Measurements from ENCODE around the gene PFN1. TPM values are rescaled to one million over a fixed set of nuclear protein-coding genes. Genes with fewer than 3 reads are reported as not detected.

Gene PFN1
- total RNA-seq, 1 donor from 2014 or later: 811 TPM

- DNase-seq (ENCODE audit: extremely low spot score in 2 of 2): peak in 1 of 2 donors; percentile 99
- TF ChIP-seq CTCF (IDR thresholded peaks at IDR 0.05) (no peak), POLR2A (IDR thresholded peaks at IDR 0.05) (peak in 1 of 2 donors; percentile 71), POLR2AphosphoS5 (IDR thresholded peaks at IDR 0.05; ENCODE audit: insufficient read depth in 1 of 2, low read depth in 1 of 2) (peak; percentile 89 to 98)
- H3K9me3 ChIP-seq: no peaks in the 10 kb centered on the region
- intact Hi-C loops (cut with DNase I): no loop called here
- peaks cover 44% of the 10 kb centered on the region for H3K4me1 ChIP-seq
- peak within 1 kb of the TSS; percentile 96 for H3K27ac ChIP-seq
- H3K36me3 ChIP-seq: peaks cover 0 to 14% of the 10 kb centered on the region in 2 donors
- no peaks in the 10 kb centered on the region for H3K27me3 ChIP-seq
- peak within 1 kb of the TSS; percentile 68 to 83 for H3K4me3 ChIP-seq
Observed at GRCh38 chr17:4967539-4968485, 19.5 kb upstream of the PFN1 start, which contains the start of gene SPAG7. Gene SPAG7, minus strand, starts transcription at chr17:4967817. Its CDS starts 13 bp downstream, at chr17:4967804.

- H3K36me3 ChIP-seq: peaks cover 0 to 6% of the 10 kb centered on the region in 2 donors
- no peaks in the 10 kb centered on the region for H3K27me3 ChIP-seq
- intact Hi-C loops (cut with DNase I): no loop called here
- H3K9me3 ChIP-seq: no peaks in the 10 kb centered on the region
- peak overlapping the region; percentile 96 for H3K27ac ChIP-seq
- H3K4me1 ChIP-seq: peaks cover 44% of the 10 kb centered on the region
- TF ChIP-seq CTCF (IDR thresholded peaks at IDR 0.05) (no peak), POLR2A (IDR thresholded peaks at IDR 0.05) (peak in 1 of 2 donors; percentile 40)
- DNase-seq (ENCODE audit: extremely low spot score in 2 of 2): peak; percentile 100
- peak overlapping the region; percentile 68 to 83 for H3K4me3 ChIP-seq
Observed at GRCh38 chr17:4966844-4967538, 18.7 kb upstream of the PFN1 start.

- Histone ChIP-seq H3K27ac (peak overlapping the region; percentile 96), H3K9me3 (no peaks in the 10 kb centered on the region), H3K27me3 (no peaks in the 10 kb centered on the region), H3K4me3 (no peak overlapping the region), H3K4me1 (peaks cover 44% of the 10 kb centered on the region), H3K36me3 (peaks cover 0 to 6% of the 10 kb centered on the region in 2 donors)
- no peak for DNase-seq (ENCODE audit: extremely low spot score in 2 of 2)
- intact Hi-C loops (cut with DNase I): no loop called here
- TF ChIP-seq CTCF (IDR thresholded peaks at IDR 0.05) (no peak), POLR2A (IDR thresholded peaks at IDR 0.05) (no peak), POLR2AphosphoS5 (IDR thresholded peaks at IDR 0.05; ENCODE audit: insufficient read depth in 1 of 2, low read depth in 1 of 2) (no peak)
Observed at GRCh38 chr17:4965311-4965986, 17.1 kb upstream of the PFN1 start.

DNA sequence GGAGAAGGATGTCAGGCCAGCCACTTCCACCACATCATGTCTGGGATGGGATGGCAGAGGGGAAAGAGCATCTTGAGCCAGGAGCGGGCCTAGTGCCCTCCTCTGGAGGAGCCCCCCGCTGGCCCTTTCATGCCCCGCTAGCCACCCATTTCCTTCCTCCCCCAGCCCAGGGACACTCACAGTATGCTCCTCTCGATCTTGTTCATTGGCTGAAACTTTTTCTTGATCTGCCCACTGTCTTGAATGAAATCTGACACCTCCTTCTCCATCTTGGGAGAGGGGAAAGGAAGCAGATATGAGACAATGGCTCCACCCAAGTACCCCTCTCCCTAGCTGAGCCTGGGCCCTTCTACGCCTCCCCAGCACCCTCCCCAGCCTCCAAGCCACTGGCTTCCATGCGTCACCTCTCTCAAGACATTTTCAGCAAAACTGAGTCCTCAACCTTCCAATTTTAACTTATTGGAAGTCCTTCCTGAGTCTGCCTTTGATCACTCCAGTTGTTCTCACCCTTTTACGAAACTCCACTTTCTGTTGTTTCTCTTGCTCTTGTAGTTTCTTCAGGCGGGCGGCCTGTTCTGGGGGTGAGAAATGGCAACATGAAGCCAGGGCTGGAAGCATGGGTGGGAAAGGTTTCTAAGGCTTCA, 12.1 kb upstream of the PFN1 start:
- no peak overlapping the region for H3K4me3 ChIP-seq
- H3K4me1 ChIP-seq: peaks cover 7% of the 10 kb centered on the region
- DNase-seq (ENCODE audit: extremely low spot score in 2 of 2): no peak
- H3K27me3 ChIP-seq: no peaks in the 10 kb centered on the region
- no peak overlapping the region for H3K27ac ChIP-seq
- TF ChIP-seq CTCF (IDR thresholded peaks at IDR 0.05) (no peak), POLR2AphosphoS5 (IDR thresholded peaks at IDR 0.05; ENCODE audit: insufficient read depth in 1 of 2, low read depth in 1 of 2) (no peak), POLR2A (IDR thresholded peaks at IDR 0.05) (no peak)
- intact Hi-C loops (cut with DNase I): no loop called here
- peaks cover 0 to 20% of the 10 kb centered on the region in 2 donors for H3K36me3 ChIP-seq
- no peaks in the 10 kb centered on the region for H3K9me3 ChIP-seq
